SK-N-SH (cell line): ENCODE results near the gene PLCB1. TPM values are rescaled to one million over a fixed set of nuclear protein-coding genes. Genes with fewer than 3 reads are reported as not detected.

Source experiments
- CTCF ChIA-PET: fragments of 300-600, 350-600 bp; formaldehyde crosslinking; extraction: SDS; loops from one replicate; lab custom pipeline; 2021; lab: Yijun Ruan, JAX
- POLR2A ChIA-PET: fragments of 350-600 bp; sonication (Branson Sonifier 250); formaldehyde crosslinking; extraction: SDS; loops from one replicate; lab custom pipeline; 2020; ENCODE audit warnings: antibody characterized with exemption, inconsistent platforms; lab: Yijun Ruan, JAX
- DNase-seq: peaks from one replicate; pipeline ENCODE4 v3.0.0; 2012
- H2AFZ ChIP-seq: fragments of 200-600 bp; sonication (generic); 2 replicates; pipeline ENCODE4 v1.8.1; 2016; ENCODE audit warnings: antibody characterized with exemption, mild to moderate bottlenecking, low read depth
- H3F3A ChIP-seq: fragments of 200-600 bp; sonication (generic); replicated peaks from 2 replicates; pipeline ENCODE3; 2016; ENCODE audit warnings: antibody characterized with exemption, mild to moderate bottlenecking; ENCODE audit not compliant: insufficient read depth
- H3K27ac ChIP-seq, 2 experiments: fragments of 200-500 bp in 1 of 2; fragments of 200-600 bp in 1 of 2; sonication (Bioruptor generic) in 1 of 2; sonication (generic), shearing (Covaris generic) in 1 of 2; 2 replicates each; pipeline versions ENCODE4 v1.5.1 to v1.6.1; 2014 to 2016; ENCODE audit warnings: low read depth in 2 of 2, inconsistent platforms in 1 of 2, low read length in 1 of 2, mild to moderate bottlenecking in 1 of 2, mixed read lengths in 1 of 2
- H3K27me3 ChIP-seq: fragments of 200-600 bp; sonication (generic), shearing (Covaris generic); 2 replicates; pipeline ENCODE4 v1.6.1; 2016; ENCODE audit warnings: mixed run types; ENCODE audit not compliant: insufficient read depth
- H3K36me3 ChIP-seq, 2 experiments: fragments of 200-500 bp in 1 of 2; fragments of 200-600 bp in 1 of 2; sonication (Bioruptor generic) in 1 of 2; sonication (generic) in 1 of 2; replicated peaks in 1 of 2; 2 replicates each; pipeline versions ENCODE3 to v1.5.1; 2014 to 2016; ENCODE audit warnings: low read length in 1 of 2, mild to moderate bottlenecking in 1 of 2; ENCODE audit not compliant: insufficient read depth in 2 of 2, control insufficient read depth in 1 of 2
- H3K4me1 ChIP-seq, 2 experiments: fragments of 200-500 bp in 1 of 2; fragments of 200-600 bp in 1 of 2; sonication (Bioruptor generic) in 1 of 2; sonication (generic), shearing (Covaris generic) in 1 of 2; 2 replicates each; pipeline versions ENCODE4 v1.5.1 to v1.6.1; 2014 to 2016; ENCODE audit warnings: low read depth in 1 of 2, low read length in 1 of 2, mixed run types in 1 of 2; ENCODE audit not compliant: insufficient read depth in 2 of 2, control insufficient read depth in 1 of 2
- H3K4me2 ChIP-seq: fragments of 200-600 bp; sonication (generic), shearing (Covaris generic); 2 replicates; pipeline ENCODE4 v1.6.1; 2017; ENCODE audit warnings: mixed run types
- H3K4me3 ChIP-seq, 2 experiments: fragments of 200-500 bp in 1 of 2; fragments of 200-600 bp in 1 of 2; sonication (Bioruptor generic) in 1 of 2; sonication (generic), shearing (Covaris generic) in 1 of 2; 2 replicates each; pipeline versions ENCODE4 v1.5.1 to v1.8.1; 2014 to 2016; ENCODE audit warnings: low read depth in 2 of 2, inconsistent platforms in 1 of 2, low read length in 1 of 2, mild to moderate bottlenecking in 1 of 2, mixed read lengths in 1 of 2, moderate library complexity in 1 of 2
- H3K79me2 ChIP-seq: fragments of 200-600 bp; sonication (generic); 2 replicates; pipeline ENCODE4 v1.8.1; 2017; ENCODE audit warnings: mild to moderate bottlenecking; ENCODE audit not compliant: insufficient read depth
- H3K9ac ChIP-seq: fragments of 200-600 bp; sonication (generic); 2 replicates; pipeline ENCODE4 v1.6.1; 2017; ENCODE audit warnings: mixed run types
- H3K9me2 ChIP-seq: fragments of 200-600 bp; sonication (generic); 2 replicates; pipeline ENCODE4 v1.6.1; 2017; ENCODE audit warnings: mixed run types
- H3K9me3 ChIP-seq: fragments of 200-600 bp; sonication (generic); 2 replicates; pipeline ENCODE4 v1.6.1; 2017; ENCODE audit warnings: mixed run types, mild to moderate bottlenecking, moderate library complexity
- H4K20me1 ChIP-seq: fragments of 200-600 bp; sonication (generic); 2 replicates; pipeline ENCODE4 v1.6.1; 2017; ENCODE audit warnings: mild to moderate bottlenecking, mixed run types; ENCODE audit not compliant: insufficient read depth
- CHD2 ChIP-seq: fragments of 150-350 bp; IDR thresholded peaks from 2 replicates; pipeline ENCODE4 v1.6.1; 2018; ENCODE audit warnings: low read length; ENCODE audit not compliant: partially characterized antibody
- CTCF ChIP-seq: fragments of 200-600 bp; sonication (generic); IDR thresholded peaks from 2 replicates; pipeline ENCODE4 v1.6.1; 2017; ENCODE audit warnings: antibody characterized with exemption, mild to moderate bottlenecking, moderate library complexity
- ELF1 ChIP-seq: IDR thresholded peaks from 2 replicates; pipeline ENCODE4 v1.4.0; 2012
- EP300 ChIP-seq, 2 experiments: IDR thresholded peaks; 2 replicates each; pipeline versions ENCODE4 v1.4.0 to v1.6.1; 2012; ENCODE audit warnings: borderline replicate concordance in 1 of 2, low read depth in 1 of 2, low read length in 1 of 2
- FOXJ3 ChIP-seq: sonication (generic); formaldehyde crosslinking; IDR thresholded peaks from 2 replicates; pipeline ENCODE4 v1.5.1; 2020; ENCODE audit warnings: mild to moderate bottlenecking, missing genetic modification reagents
- GABPA ChIP-seq: IDR thresholded peaks from 2 replicates; pipeline ENCODE4 v1.4.0; 2012; ENCODE audit warnings: low read depth, mild to moderate bottlenecking
- IRF3 ChIP-seq: fragments of 150-350 bp; IDR thresholded peaks from 2 replicates; pipeline ENCODE4 v1.6.1; 2016; ENCODE audit warnings: mild to moderate bottlenecking, low read depth, low read length
- JUND ChIP-seq: IDR thresholded peaks from 2 replicates; pipeline ENCODE4 v1.4.0; 2012
- MEF2A ChIP-seq: IDR thresholded peaks from 2 replicates; pipeline ENCODE4 v1.4.0; 2012; ENCODE audit warnings: low read depth, borderline replicate concordance
- MXI1 ChIP-seq: IDR thresholded peaks from 2 replicates; pipeline ENCODE4 v1.6.1; 2012; ENCODE audit warnings: mild to moderate bottlenecking, low read depth, low read length, improper control_type of control experiment
- NFIC ChIP-seq: IDR thresholded peaks from 2 replicates; pipeline ENCODE4 v1.4.0; 2012; ENCODE audit warnings: borderline replicate concordance
- PBX3 ChIP-seq: IDR thresholded peaks from 2 replicates; pipeline ENCODE4; 2012
- RAD21 ChIP-seq: IDR thresholded peaks from 2 replicates; pipeline ENCODE4 v1.6.1; 2012; ENCODE audit warnings: mild to moderate bottlenecking, low read length
- RCOR1 ChIP-seq: fragments of 150-350 bp; IDR thresholded peaks from 2 replicates; pipeline ENCODE4 v1.6.1; 2017; ENCODE audit warnings: antibody characterized with exemption, low read length
- TEAD4 ChIP-seq: IDR thresholded peaks from 2 replicates; pipeline ENCODE4 v1.4.0; 2012; ENCODE audit warnings: mild to moderate bottlenecking, borderline replicate concordance; ENCODE audit not compliant: insufficient read depth
- YY1 ChIP-seq: IDR thresholded peaks from 2 replicates; pipeline ENCODE4 v1.4.0; 2012; ENCODE audit warnings: low read depth, mild to moderate bottlenecking
- WGBS: methylation state at CpG from one replicate; pipeline ENCODE4 v1.1.6; 2017; ENCODE audit warnings: low lambda C conversion rate; 5-methylcytosine and 5-hydroxymethylcytosine counted together
- polyA plus RNA-seq, 3 experiments: library from polyadenylated mRNA; depleted of rRNA; stranded (reverse); fragments of >200 nt; gene quantifications; 2 replicates each; pipeline ENCODE4 v1.2.3, GENCODE V29; 2012
- TF ChIP-seq, protein P1 (sequence below): IDR thresholded peaks from 2 replicates; pipeline ENCODE4 v1.4.0; 2012; ENCODE audit warnings: low read depth
- TF ChIP-seq, protein P2 (sequence below): IDR thresholded peaks from 2 replicates; pipeline ENCODE4 v1.4.0; 2012; ENCODE audit warnings: low read depth, borderline replicate concordance

PLCB1 gene
- polyA plus RNA-seq, 1 of the 3 experiments (the other 2 are of a cell fraction): 10.5 TPM

- H4K20me1 ChIP-seq: no peaks in the 10 kb centered on the region
- no peaks in the 10 kb centered on the region for H3K9me3 ChIP-seq
- no peaks in the 10 kb centered on the region for H3K9me2 ChIP-seq
- TF ChIP-seq NFIC (no peak), MEF2A (no peak), CHD2 (no peak), YY1 (no peak), MXI1 (no peak), GABPA (no peak), RAD21 (no peak), RCOR1 (no peak), ELF1 (no peak), TEAD4 (no peak)
- TF ChIP-seq, protein P1, sequence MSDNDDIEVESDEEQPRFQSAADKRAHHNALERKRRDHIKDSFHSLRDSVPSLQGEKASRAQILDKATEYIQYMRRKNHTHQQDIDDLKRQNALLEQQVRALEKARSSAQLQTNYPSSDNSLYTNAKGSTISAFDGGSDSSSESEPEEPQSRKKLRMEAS: no peak
- TF ChIP-seq, protein P2, sequence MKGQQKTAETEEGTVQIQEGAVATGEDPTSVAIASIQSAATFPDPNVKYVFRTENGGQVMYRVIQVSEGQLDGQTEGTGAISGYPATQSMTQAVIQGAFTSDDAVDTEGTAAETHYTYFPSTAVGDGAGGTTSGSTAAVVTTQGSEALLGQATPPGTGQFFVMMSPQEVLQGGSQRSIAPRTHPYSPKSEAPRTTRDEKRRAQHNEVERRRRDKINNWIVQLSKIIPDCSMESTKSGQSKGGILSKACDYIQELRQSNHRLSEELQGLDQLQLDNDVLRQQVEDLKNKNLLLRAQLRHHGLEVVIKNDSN: no peak
- ChIA-PET POLR2A (no interaction called here), CTCF (no interaction called here)
- no peak overlapping the region for H3K4me3 ChIP-seq
- no peak overlapping the region for H3K9ac ChIP-seq
- no peaks in the 10 kb centered on the region for H3K27me3 ChIP-seq
- H3K4me2 ChIP-seq: no peak overlapping the region
- peaks cover 0 to 12% of the 10 kb centered on the region in 2 experiments; a peak in 2 of 4 replicates for H3K4me1 ChIP-seq
- H2AFZ ChIP-seq: no peak overlapping the region
- H3K36me3 ChIP-seq: no peaks in the 10 kb centered on the region
- WGBS: 85% methylated on average over 7 of the region's 7 CpGs
- no peak overlapping the region for H3K27ac ChIP-seq
- no peak for DNase-seq
- peaks cover 9% of the 10 kb centered on the region for H3F3A ChIP-seq
- H3K79me2 ChIP-seq: peaks cover 45% of the 10 kb centered on the region
Measured at GRCh38 chr20:8166730-8167129, 34.7 kb downstream of the PLCB1 start.

DNA sequence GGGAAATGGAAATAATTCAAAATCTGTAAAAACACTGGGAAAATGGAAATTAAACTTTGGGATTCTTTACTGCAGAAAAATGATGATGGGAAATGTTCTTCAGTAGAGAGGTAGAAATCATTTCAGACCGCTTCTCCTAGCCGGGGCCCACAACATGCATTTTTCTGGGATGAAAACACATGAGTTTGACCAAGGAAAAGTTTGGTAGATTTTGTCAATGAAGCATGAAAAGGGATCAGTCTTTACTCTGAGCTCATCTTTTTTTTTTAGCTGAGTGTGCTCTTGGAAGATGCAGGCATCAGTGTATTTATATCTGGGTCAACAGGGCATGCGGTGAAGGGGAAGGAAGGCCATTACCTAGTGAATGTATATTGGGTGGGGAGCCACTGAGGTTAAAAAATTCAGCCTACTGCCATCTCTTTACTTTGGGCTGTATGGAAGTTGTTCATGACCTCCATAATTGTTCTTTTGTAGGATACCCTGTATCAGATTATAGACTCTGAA lies 36.8 kb downstream of the PLCB1 start:
- Histone ChIP-seq H3K9me2 (no peaks in the 10 kb centered on the region), H2AFZ (no peak overlapping the region), H3K27me3 (no peaks in the 10 kb centered on the region), H4K20me1 (no peaks in the 10 kb centered on the region), H3K4me1 (no peaks in the 10 kb centered on the region), H3K9ac (no peak overlapping the region), H3F3A (no peaks in the 10 kb centered on the region), H3K79me2 (peaks cover 37% of the 10 kb centered on the region), H3K9me3 (no peaks in the 10 kb centered on the region), H3K36me3 (peaks cover 8 to 10% of the 10 kb centered on the region in 2 experiments), H3K4me2 (no peak overlapping the region), H3K27ac (no peak overlapping the region), H3K4me3 (no peak overlapping the region)
- no peak for DNase-seq
- CTCF ChIA-PET: no interaction called here
- POLR2A ChIA-PET: no interaction called here
- 92% methylated on average over 3 of the region's 3 CpGs for WGBS
- TF ChIP-seq, protein P1: no peak
- no peak for TF ChIP-seq FOXJ3 (CRISPR knock-in tag)
- no peak for TF ChIP-seq RCOR1
- no peak for TF ChIP-seq JUND
- TF ChIP-seq PBX3: no peak
- TF ChIP-seq MEF2A: no peak
- TF ChIP-seq, protein P2: no peak
- no peak for TF ChIP-seq EP300 (IDR thresholded peaks at IDR 0.05; ENCODE audit: borderline replicate concordance in 1 of 2, low read depth in 1 of 2, low read length in 1 of 2)
- TF ChIP-seq ELF1: no peak
- TF ChIP-seq CTCF: no peak
- no peak for TF ChIP-seq IRF3
